Small intestine (tissue), 7 donors: Measurements from ENCODE around the gene APOL1. TPM values are rescaled to one million over a fixed set of nuclear protein-coding genes. Genes with fewer than 3 reads are reported as not detected.

Experiments
- DNase-seq, 2 donors: peaks; one replicate each; pipeline versions ENCODE4 v3.0.0 to v3.0.0-alpha.2; 2013
- FAIRE-seq: peaks from 2 replicates; lab custom pipeline; 2012; peaks lifted over from hg19 to GRCh38; lab: Jason Lieb, UNC
- H3K27ac ChIP-seq, 3 donors: one replicate each; pipeline ENCODE4 v1.5.1; 2013; ENCODE audit warnings: low read length in 2 of 3, mild to moderate bottlenecking in 2 of 3, control low read depth in 1 of 3, inconsistent platforms in 1 of 3, low read depth in 1 of 3, moderate library complexity in 1 of 3
- H3K27me3 ChIP-seq, 3 donors: one replicate each; pipeline ENCODE4 v1.6.1; 2013; ENCODE audit warnings: low read length in 3 of 3, inconsistent platforms in 1 of 3; ENCODE audit not compliant: control insufficient read depth in 3 of 3, insufficient read depth in 3 of 3
- H3K36me3 ChIP-seq, 3 donors: one replicate each; pipeline ENCODE4 v1.6.1; 2013; ENCODE audit warnings: low read length in 3 of 3, inconsistent platforms in 1 of 3, low read depth in 1 of 3, mild to moderate bottlenecking in 1 of 3, moderate library complexity in 1 of 3; ENCODE audit not compliant: control insufficient read depth in 3 of 3, insufficient read depth in 2 of 3
- H3K4me1 ChIP-seq, 3 donors: one replicate each; pipeline ENCODE4 v1.6.1; 2013; ENCODE audit warnings: low read length in 2 of 3, inconsistent platforms in 1 of 3, low read depth in 1 of 3, mild to moderate bottlenecking in 1 of 3, moderate library complexity in 1 of 3; ENCODE audit not compliant: control insufficient read depth in 3 of 3, insufficient read depth in 2 of 3
- H3K4me3 ChIP-seq, 3 donors: one replicate each; pipeline ENCODE4 v1.5.1; 2013; ENCODE audit warnings: low read length in 3 of 3, control low read depth in 1 of 3, inconsistent platforms in 1 of 3, low read depth in 1 of 3, mild to moderate bottlenecking in 1 of 3, moderate library complexity in 1 of 3
- H3K9me3 ChIP-seq, 2 donors: one replicate each; pipeline ENCODE4 v1.6.1; 2013; ENCODE audit warnings: low read depth in 1 of 2, low read length in 1 of 2; ENCODE audit not compliant: control insufficient read depth in 2 of 2, insufficient read depth in 1 of 2
- WGBS, 3 donors: extraction: QIAGEN DNeasy Blood & Tissue Kit; methylation state at CpG; one replicate each; pipeline ENCODE4 v1.1.7; 2013; 5-methylcytosine and 5-hydroxymethylcytosine counted together
- polyA plus RNA-seq, 4 donors: library from polyadenylated mRNA; stranded (reverse) in 3 of 4; unstranded in 1 of 4; fragments of 200-250 nt in 3 of 4; fragments of 120-200 nt in 1 of 4; gene quantifications; one replicate each; pipeline versions ENCODE4 v1.2.1 to v1.2.3, GENCODE V29; 2013
- donor health status: healthy with polysubstance abuse.
- donor health status: control.
- donor health status: control.
- donor health status: Bipolar disorder and iron deficiency.
- donor health status: healthy.

Gene APOL1
- polyA plus RNA-seq, 4 donors = 7.7 to 32.2 (median 8.5) TPM

DNA sequence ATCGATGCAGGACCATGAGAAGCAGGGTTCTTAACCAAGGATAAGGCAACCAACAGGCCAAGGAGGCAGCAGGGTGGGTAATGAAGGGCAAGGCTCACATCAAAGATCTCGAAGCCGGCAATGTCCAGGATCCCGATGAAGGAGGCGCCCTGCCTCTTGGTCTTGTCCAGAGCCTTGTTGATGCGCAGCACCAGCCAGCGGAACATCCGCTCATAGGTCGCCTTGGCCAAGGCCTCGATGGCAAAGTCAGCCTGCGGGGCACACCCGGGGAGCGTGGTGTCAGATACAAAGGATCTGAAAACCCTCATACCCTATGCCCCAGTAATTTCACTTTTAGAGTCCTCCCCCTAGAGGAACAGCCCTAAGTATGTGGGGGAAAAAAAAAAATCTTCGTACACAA is 63.5 kb downstream of the APOL1 start:
- DNase-seq = no peak
- Histone ChIP-seq H3K27ac (peak overlapping the region in 1 of 3 donors; percentile 12), H3K4me1 (no peaks in the 10 kb centered on the region), H3K36me3 (peaks cover 40 to 95% (median 50%) of the 10 kb centered on the region in 3 donors), H3K9me3 (no peaks in the 10 kb centered on the region), H3K27me3 (no peaks in the 10 kb centered on the region), H3K4me3 (no peak overlapping the region)
- WGBS, 3 donors = 94 to 97% (median 96%) methylated on average over 14 of the region's 14 CpGs
- FAIRE-seq = no peak

Other genes with a start within 250 kb of the APOL1 start
- 10 to 100 TPM; 12.3 to 43.1 (median 23.8) TPM for gene RBFOX2, start 224.3 kb upstream of the APOL1 start, polyA plus RNA-seq
- 10 to 100 TPM in 3 of 4 donors, 1 to 10 TPM in 1; 9.3 to 44.7 (median 18.0) TPM for gene APOL3, start 92.4 kb upstream of the APOL1 start, polyA plus RNA-seq
- gene APOL4, start 51.3 kb upstream of the APOL1 start, polyA plus RNA-seq = 10 to 100 TPM in 2 of 4 donors, 1 to 10 TPM in 2; 6.6 to 12.8 (median 9.6) TPM
- 10 to 100 TPM; 19.0 to 68.4 (median 30.1) TPM for gene APOL2, start 13.6 kb upstream of the APOL1 start, polyA plus RNA-seq
- 100 to 1,000 TPM in 3 of 4 donors, 10 to 100 TPM in 1; 95.4 to 188 (median 143) TPM for gene MYH9, start 134.8 kb downstream of the APOL1 start, polyA plus RNA-seq
- gene TXN2, start 228.5 kb downstream of the APOL1 start, polyA plus RNA-seq = 100 to 1,000 TPM in 3 of 4 donors, 10 to 100 TPM in 1; 86.0 to 209 (median 182) TPM